ENCODE measurements around the gene CACNA1D.
"Not testable (repeated sequence)": the region's sequence is repeated elsewhere in the genome, so short reads cannot be mapped to it uniquely, and the experiment has no call there.

CACNA1D gene

DNA sequence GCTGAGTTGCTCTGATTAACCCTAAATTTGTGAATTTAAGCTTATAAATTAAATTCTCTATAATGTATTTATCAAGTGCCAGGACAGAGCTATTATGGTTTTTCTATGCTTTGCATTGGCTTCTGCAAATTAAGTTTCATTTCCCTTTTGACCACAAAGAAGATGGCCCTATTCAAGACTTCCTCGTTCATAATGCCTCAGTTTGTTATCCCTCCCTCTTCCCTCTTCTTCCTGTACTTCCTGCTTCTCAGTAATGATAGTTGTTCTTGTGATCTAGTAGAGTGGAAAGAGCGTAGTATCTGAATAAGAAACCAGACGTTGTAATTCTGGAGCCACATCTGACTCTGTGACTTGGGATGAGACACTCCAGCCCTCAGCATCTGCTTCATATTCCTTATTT, 118.7 kb downstream of the CACNA1D start:
- DNase-seq (ENCODE audit: low spot score), result no peak
- FAIRE-seq, result no peak

DNA sequence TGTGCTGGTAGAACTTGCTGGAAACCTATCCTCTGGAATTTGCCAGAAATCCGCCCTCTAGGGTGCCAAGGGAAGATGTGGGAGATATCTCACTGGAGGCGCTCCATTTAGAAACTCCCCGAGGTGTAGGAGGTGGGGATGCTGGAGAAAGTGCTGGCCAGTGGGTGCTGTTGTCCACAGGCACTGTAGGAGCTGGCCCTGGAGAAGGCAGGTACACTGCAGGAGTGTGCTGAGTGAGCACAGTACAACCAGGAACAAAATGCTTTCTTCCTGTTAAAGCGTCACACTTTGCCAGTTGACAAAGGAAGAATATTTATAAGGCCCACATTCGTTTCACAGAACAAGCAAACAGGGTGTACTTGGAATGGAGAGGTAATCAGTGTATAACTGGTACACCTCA, 119.9 kb downstream of the CACNA1D start:
- FAIRE-seq (no peak), DNase-seq (ENCODE audit: low spot score) (no peak)

DNA sequence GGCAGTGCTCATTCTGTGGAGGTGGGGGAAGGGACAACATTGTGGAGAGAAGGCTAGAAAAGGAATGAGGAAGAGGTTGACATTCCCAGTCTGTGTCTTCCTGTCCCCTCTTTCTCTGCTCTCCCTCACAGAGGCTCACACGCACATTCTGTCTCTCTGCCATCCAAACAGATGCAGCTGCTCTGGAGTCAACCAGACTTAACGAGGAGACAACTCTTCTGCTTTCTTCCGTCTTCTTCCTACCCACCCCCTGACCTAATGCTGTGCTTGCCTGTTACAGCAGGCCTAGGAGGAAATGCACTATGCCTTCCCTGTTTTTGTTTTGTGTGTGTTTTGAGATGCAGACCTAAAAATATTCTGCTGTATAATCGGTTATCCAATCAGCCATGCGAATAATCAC, 121.9 kb downstream of the CACNA1D start:
- no peak for DNase-seq (ENCODE audit: low spot score)
- no peak for FAIRE-seq

DNA sequence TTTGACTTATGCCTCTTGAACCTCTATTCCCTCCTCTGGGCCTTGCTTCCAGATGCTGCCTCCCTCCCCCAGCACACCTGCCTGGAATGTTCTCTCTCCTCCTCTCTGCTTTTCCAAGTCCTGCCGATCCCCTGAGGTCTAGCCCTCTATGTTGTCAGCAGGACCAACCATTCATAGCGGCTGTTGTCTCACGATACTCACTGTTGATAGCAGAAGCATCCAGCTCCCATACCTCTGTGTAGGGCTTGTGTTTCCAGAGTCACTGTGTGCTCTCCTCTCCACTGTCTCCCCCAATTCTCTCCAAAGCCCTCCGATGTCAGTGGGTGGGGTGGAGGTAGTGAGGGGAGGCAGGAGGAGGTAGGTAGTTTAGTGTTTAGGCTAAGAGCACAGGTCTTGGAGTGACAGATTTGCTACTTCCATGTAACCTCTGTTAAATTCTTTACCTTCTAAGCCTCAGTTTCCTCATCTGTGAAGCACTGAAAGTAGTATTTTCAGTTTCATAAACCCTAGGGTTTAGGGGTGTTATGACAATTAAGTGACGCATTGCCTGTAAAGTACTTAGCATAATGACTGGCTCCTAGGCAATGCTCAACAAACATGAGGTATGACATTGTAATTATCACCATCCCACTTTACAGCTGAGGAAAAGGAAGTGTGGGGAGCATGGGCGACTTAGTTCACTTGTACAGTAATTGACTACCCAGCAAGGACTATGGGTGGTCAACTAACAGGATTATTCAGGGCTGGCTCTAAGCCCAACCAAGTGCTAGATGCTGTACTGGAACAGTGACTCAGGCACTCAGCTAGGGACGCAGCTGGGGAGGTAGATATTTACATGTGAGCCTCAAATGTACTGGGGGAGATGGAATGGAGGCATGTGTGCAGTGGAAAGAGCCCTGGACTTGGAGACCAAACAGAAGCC, 122.8 kb downstream of the CACNA1D start:
- no peak for DNase-seq (ENCODE audit: low spot score)
- no peak for FAIRE-seq

DNA sequence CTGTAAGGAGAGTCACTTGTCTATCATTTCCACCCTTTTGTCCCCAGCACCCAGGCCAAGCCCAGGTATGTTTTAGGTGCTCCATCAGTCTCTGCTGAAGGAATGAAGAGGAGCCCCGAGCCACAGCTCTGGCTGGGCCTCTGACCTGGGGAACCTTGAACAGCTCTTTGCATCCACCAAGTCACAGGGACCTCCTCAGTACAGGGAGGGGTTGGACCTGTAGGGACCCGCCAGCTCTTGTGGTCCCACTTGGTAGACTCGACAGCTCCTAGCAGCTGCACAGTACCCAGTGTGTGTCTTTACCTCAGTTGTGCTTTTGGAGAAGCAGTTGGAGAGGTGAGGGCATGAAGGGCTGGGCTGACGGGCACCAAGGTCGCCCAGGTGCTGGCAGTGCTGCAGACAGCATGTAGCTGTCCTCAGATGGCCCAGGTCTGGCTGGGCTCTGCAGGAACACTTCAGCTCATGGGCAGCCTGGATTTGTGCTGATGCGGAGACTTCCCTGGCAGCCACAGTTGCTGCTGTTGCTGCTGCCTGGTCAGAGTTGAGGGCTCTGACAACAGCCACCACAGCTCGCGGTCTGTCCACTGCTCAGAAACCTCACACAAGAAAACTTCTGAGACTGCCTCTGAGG, 123.6 kb downstream of the CACNA1D start:
- no peak for DNase-seq (ENCODE audit: low spot score)
- no peak for FAIRE-seq

DNA sequence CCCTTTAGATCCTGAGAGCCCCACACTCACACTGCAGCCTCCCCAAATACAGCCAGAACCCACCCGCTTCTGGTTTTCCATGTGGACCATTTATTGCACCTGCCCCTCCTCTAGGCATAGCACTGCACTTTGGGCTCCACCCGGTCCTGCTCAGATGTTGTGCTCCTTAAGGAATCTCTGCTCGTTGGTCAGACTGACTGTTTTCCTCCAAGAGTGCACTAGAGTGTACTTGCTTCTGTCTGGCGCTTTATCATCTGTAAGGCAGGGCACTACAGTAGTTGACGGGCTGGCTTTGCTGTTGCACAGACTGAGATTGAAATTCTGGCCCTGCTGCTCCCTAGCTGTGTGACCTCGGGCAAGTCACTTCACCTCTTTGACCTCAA, 124.1 kb downstream of the CACNA1D start:
- FAIRE-seq, result no peak
- no peak for DNase-seq (ENCODE audit: low spot score)

DNA sequence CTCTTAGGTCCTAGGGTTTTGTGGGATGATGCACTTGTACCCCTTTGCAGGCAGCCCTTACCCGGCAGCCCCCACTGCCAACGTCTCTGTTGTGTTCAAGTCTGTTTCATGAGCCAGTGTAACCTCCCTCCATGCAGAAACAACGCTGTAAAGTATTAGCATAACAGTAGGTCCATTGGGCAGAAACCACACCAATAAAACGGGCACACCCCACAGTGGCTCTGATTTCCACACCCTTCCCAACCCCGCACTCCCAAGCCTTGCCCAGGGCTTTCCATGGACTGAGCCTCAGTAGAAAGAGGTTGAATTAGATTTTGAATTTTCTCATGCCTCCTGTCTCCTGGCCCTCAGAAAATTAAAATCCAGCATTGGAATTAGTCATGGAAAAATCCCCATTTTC, 124.5 kb downstream of the CACNA1D start:
- FAIRE-seq (no peak), DNase-seq (ENCODE audit: low spot score) (no peak)

DNA sequence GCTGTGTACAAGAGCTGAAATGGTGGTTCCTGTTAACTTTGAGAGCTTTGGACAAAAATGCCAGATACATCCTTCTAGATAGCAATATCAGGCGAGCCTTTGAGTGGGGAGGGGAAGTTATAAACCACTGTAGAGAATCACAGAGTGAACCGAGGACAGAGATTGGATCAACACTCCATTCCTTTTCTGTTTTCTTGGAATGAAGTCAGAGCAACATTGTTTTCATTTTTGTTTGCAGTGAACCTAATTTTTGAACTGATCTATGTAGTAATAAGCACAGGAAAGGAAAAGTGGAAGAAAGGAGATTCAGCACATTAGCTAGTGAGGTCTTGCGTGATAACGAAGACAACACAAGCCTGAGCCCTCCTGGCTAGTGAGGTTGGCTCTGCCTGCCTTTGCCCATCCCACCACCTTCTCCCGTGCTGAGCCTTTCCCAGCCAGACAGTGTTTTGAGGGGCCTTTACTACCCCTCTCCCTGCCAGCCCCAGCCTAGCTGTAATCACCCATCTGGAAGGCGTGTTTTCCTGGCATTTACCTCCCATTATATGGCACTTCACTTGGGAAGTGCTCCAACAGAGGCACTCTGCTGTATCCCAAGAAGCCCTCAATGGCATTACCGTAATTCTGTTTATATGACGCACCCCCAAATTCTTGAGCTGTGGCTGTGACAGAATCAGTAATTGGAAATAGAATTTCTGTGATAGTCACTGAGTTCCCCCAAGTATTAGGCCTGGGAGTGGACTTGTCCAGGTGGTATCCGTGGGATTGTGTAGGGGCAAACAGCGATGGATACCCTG, 129.8 kb downstream of the CACNA1D start:
- FAIRE-seq, result no peak
- no peak for DNase-seq (ENCODE audit: low spot score)

DNA sequence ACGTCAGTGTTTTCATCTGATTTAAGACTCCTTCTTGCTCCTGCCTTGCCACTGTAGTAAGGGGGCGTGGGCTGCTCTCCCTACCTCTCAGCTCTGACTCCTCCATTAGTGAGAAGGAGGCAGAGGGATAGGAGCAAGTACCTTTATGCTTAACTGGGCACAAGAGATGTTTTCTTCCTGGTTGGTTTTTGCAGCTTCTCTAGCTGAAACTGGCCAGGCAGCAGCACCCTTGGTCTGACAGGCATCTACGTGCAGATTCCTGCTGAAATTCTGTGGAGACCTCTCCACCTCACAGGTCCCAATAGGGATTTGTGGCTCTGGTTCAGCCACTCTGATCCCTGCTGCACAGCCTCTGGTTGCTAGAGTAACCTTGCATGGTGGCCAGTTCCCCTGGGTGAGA, 132.5 kb downstream of the CACNA1D start:
- FAIRE-seq, result no peak

DNA sequence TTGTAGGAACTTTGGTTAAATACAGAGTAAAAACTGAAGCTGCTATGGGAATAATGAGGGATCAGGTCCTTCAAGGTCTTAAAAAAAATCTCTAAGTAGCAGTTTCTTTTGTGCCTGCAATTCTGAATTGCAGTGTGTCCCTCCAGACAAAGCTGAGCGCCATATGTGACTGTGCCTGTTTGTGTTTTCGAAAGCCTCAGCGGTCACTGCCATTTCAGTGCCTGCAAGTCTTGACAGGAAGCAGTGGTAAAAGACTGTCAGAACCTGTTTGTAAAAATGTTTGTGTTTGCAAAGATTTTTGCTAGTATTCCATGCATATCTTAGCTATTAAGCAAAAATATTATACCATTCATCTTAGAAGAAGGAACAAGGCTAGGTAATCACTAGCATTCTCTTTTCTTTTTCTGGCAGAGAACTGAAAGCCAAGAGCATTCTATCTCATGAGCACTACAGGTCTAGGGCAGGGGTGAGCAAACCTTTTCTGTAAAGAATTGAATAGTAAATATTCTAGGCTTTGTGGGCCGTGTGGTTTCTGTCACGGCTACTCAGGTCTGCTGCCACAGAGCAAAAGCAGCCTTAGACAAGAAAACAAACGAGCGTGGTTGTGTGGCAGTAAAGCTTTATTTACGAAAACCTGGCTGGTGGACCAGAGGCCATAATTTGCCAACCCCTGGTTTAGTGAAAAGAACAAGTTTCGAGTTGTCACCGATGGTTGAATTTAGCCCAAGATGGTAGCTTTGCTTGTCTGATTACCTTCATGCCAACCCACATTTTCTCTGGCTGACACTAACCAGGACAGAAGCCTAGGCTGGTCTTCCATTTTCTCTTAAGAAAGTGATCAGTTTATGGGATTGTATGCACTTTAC, 134.4 kb downstream of the CACNA1D start:
- FAIRE-seq (no peak), DNase-seq (ENCODE audit: low spot score) (no peak)

More for the DNA sequence above, 132.5 kb downstream of the CACNA1D start:
- DNase-seq (ENCODE audit: low spot score), result no peak

DNA sequence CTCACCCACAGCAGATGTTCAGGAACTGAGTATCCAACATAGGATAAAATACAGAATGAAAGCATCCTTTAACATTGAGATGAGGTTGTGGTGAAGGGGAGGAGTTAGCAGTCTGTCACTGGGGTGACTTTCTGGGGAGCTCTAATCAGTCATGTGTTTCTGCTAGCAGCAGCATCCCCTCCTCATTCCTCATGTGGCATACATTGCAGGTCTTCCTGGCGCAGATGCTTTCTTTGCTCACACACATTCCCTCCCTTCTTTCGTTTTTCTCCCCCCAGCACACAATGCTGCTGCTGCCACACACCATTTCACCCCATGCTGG, 135.0 kb downstream of the CACNA1D start:
- FAIRE-seq, result no peak
- DNase-seq (ENCODE audit: low spot score), result no peak

DNA sequence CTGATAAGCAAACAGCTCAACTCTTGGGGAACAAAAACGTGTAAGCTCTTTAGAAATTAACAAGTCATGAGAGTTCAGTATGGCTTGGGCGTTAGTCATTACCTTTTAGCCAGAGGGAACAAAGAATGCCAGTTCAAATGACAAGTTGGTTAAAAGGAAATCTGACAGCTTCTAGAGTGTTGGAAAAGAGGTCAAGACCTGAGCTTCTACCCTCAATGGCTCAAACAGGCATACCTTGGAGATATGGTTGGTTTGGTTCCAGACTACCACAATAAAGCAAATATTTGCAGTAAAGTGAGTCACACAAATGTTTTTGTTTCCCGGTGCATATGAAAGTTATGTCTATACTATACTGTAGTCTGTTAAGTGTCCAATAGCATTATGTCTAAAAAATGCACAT, 136.1 kb downstream of the CACNA1D start:
- DNase-seq (ENCODE audit: low spot score), result no peak
- FAIRE-seq, result no peak

DNA sequence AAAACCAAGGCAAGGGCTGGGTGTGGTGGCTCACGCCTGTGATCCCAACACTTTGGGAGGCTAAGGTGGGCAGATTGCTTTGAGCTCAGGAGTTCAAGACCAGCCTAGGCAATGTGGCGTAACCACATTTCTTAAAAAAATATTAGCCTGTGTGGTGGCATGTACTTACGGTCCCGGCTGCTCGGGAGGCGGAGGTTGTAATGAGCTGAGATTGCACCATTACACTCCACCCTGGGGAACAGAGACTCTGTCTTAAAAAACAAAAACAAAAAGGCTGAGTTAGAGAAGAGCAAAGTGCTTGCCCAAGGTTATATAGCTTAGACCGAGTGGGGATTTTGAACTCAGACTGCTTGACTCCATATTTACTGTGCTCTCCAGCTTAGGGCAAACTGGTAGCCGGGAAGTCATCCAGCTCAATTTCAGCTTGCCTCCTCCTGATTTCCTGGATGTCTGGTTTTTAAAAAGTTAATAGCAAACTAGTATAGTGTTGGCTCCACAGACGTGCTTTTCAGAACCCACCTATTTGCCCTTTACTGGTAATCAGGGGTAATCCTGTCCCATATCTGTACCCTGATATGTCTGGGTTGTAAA, 138.9 kb downstream of the CACNA1D start:
- DNase-seq (ENCODE audit: low spot score), result no peak
- FAIRE-seq, result no peak

DNA sequence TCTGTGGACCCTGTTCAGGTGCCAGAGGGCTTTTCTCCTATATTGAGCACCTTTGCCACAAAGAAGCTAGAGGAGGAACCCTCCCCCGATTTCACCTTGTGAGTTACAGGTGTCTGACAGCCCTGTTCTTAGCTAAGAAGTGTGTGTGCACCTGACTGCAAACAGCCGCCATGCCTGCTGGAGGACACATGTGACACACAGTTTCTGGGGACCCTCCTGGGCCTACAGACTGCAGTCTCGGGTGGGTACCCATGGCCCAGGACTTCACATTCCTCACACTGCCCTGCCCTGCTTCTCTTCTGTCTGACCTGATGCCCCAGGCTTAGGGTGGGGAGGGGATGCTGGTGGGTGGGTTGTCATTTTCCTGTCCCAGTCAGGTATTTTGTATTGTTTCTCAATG, 140.6 kb downstream of the CACNA1D start:
- FAIRE-seq (no peak), DNase-seq (ENCODE audit: low spot score) (no peak)

DNA sequence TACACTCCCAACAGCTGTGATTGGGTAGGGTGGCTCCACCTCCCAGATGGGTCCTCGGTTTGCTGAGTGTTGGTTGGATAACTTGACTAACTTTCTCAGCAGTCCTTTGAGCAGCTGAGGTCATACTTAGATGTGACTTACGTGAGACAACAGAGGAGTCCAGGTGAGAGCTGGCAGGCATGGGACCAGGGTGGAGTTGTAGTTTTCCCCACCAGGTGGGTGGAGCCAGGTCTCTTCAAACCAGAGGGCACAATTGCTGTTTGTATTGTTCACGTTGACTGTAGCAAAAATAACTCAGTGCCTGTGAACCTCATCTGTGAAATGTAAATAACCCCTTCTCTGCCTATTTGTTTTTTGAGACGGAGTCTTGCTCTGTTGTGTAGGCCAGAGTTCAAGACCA, 144.4 kb downstream of the CACNA1D start:
- FAIRE-seq; DNase-seq (ENCODE audit: low spot score): not testable (repeated sequence)

DNA sequence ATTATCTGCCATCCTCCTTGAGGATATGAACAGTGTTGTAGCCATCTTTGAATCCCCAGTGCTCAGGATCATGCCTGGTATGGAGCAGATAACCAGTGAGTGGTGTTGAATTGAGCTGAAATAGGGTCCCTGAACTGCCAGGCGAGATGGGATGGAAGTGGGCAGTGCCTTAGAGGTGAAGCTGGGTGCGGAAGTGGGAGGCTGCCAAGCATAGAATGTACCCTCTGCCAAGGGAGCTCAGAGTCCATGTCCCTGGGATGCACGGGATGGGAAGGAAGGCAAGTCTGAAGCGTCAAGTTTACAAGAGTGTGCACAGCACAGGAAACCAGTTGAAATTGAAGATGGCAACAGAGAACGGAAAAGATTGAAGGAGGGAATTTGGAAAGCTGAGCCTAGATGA, 147.0 kb downstream of the CACNA1D start:
- FAIRE-seq (no peak), DNase-seq (ENCODE audit: low spot score) (no peak)

DNA sequence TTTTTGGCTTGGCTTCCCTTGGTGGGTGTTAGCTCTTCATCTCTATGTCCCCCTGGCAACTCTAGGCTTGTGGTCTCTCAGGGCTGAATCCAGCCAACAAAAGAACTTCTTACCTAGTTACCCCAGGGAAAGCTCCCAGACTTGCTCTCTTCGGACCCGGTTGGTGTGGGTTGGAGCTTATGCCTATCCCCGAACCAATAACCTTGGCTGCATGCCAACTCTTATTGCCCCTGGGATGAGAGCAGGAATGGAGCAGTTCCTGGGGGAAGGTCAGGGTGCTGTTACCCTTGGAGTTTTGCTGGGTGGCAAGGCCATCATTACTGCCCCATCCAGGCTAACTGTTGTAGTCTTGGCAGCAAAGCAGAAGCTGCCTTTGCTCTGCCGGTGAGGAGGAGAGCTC, 147.8 kb downstream of the CACNA1D start:
- no peak for DNase-seq (ENCODE audit: low spot score)
- no peak for FAIRE-seq

DNA sequence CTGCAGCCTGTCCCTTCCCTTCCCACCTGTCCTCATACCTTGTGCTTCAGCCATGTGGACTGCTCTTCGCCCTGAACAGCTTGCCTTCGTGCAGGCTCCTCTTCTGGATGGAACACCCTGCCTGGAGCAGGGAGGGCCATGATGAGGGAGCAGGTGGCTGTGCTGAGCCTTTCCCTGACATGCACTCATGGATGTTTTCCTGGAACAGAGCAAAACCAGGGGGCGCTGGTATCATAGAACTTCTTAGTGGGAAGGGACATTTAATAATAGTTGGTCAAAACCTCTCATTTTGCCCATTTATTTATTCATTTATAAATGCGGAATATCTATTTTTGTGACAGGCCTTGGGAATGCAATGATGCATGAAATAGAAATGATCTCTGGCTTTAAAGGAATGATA, 149.3 kb downstream of the CACNA1D start:
- FAIRE-seq (no peak), DNase-seq (ENCODE audit: low spot score) (no peak)

DNA sequence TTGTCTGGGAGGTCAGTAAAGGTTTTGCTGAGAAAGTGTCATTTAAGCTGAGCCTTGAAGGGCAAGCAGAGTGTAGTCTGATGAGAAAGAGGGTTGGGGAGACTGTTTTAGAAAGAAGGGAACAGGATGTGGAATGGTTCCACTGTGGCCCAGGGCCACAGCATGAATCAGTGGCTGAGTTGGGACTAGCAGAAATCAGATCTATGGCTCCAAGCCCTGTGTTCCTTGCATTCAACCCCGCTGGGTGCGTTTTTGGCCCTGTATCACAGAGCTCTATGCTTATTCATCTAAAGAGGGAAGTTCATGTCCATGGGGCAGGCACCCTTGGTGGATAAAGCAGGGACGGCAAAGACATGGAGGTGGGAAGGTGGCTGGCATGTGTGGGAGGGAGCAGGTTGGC, 151.3 kb downstream of the CACNA1D start:
- DNase-seq (ENCODE audit: low spot score), result no peak

DNA sequence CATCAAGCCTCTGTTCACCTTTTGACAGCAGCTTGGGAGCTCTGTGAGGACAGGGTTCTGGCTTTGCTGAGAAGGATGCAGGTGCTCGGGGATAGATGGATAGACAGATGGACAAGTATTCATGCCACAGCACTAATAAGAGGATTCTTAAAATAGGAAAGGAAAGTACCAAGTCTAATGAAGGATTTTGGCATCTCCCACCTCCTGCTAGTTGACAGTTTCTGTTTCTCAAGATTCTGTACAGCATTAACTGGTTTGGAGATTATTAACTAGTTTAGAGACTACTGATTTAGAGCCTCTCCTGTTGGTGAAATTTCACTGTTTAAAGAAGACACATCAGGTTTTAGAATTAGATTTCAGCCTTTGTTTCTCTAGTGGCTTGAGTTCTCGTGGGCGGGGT, 152.3 kb downstream of the CACNA1D start:
- FAIRE-seq, result no peak

More for the DNA sequence above, 151.3 kb downstream of the CACNA1D start:
- FAIRE-seq, result no peak

DNA sequence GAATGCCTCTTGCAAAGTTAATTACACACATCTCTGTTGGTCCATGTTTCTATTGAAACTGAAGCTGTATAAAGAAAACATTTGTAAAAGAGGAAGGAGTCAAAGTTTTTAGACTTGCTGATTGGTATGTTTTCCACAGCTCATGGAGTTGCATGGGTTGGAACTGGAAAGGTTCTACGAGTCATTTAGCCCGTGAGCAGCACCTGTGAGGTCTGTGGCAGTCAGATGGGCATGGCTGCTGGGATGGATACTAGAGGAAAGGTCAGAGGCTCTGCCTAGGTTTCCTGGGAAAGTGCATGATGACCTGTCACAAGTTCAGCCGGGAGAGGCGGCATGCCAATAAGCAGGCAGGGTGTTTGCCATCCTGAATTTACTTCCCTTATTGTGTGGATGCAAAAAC, 155.4 kb downstream of the CACNA1D start:
- FAIRE-seq (no peak), DNase-seq (ENCODE audit: low spot score) (no peak)

More for the DNA sequence above, 152.3 kb downstream of the CACNA1D start:
- no peak for DNase-seq (ENCODE audit: low spot score)
